Body of pancreas (tissue), 4 donors: ENCODE data around the gene C19orf25. TPM values are rescaled to one million over a fixed set of nuclear protein-coding genes. Genes with fewer than 3 reads are reported as not detected.

Experiments used
- ATAC-seq: fragments of 150-250 bp; one replicate; pipeline ENCODE4 v1.9.1; 2016
- DNase-seq, 4 donors: peaks; one replicate each; pipeline ENCODE4 v3.0.0-alpha.2; 2019
- H3K27ac ChIP-seq, 4 donors: fragments of 200-600 bp; sonication (generic); 1 replicate in 3 of 4; 2 replicates in 1 of 4; pipeline versions ENCODE4 v1.5.1 to v1.6.1; 2016 to 2019; ENCODE audit warnings: mild to moderate bottlenecking in 1 of 4, mixed read lengths in 1 of 4, moderate library complexity in 1 of 4
- H3K27me3 ChIP-seq, 2 donors: fragments of 200-600 bp; sonication (generic); one replicate each; pipeline ENCODE4 v1.6.0; 2016; ENCODE audit warnings: mild to moderate bottlenecking in 1 of 2
- H3K36me3 ChIP-seq, 2 donors: fragments of 200-600 bp; sonication (generic); replicated peaks in 1 of 2; 2 replicates each; pipeline ENCODE4 v1.5.1; 2016; ENCODE audit warnings: low read depth in 2 of 2; ENCODE audit not compliant: insufficient read depth in 1 of 2
- H3K4me1 ChIP-seq: fragments of 200-600 bp; sonication (generic); one replicate; pipeline ENCODE4 v1.6.0; 2016
- H3K4me3 ChIP-seq, 2 donors: fragments of 200-600 bp; sonication (generic); 1 replicate in 1 of 2; 2 replicates in 1 of 2; pipeline ENCODE4 v1.5.1; 2016 to 2019
- H3K9me3 ChIP-seq, 3 donors: fragments of 200-600 bp; sonication (generic); 1 replicate in 2 of 3; 2 replicates in 1 of 3; pipeline ENCODE4 v1.5.1; 2016
- POLR2A ChIP-seq, 3 donors: fragments of 450-650 bp; IDR thresholded peaks; one replicate each; pipeline ENCODE4 v1.6.1; 2016; ENCODE audit warnings: antibody characterized with exemption in 3 of 3, mild to moderate bottlenecking in 2 of 3
- WGBS, 2 donors: methylation state at CpG; one replicate each; pipeline ENCODE4 v1.1.5; 2017; 5-methylcytosine and 5-hydroxymethylcytosine counted together
- intact Hi-C: fragments of 100-400 bp; cut with DNase I; formaldehyde crosslinking; loops from one replicate; pipeline ENCODE4 v1.15.1; 2023
- total RNA-seq, 2 donors: library from RNA; depleted of rRNA; stranded (reverse); fragments of >200 nt; gene quantifications; one replicate each; pipeline ENCODE4 v1.1.0, GENCODE V29; 2016
- TF ChIP-seq, protein P1 (sequence below), 7 experiments: fragments of 450-650 bp in 4 of 7; fragments of 200-600 bp in 3 of 7; sonication (generic) in 3 of 7; IDR thresholded peaks; one replicate each; pipeline ENCODE4 v1.5.1; 2016 to 2019; ENCODE audit warnings: antibody characterized with exemption in 7 of 7

Gene C19orf25
- total RNA-seq, 2 donors from 2014 or later, result 26.7 to 31.4 TPM

DNA sequence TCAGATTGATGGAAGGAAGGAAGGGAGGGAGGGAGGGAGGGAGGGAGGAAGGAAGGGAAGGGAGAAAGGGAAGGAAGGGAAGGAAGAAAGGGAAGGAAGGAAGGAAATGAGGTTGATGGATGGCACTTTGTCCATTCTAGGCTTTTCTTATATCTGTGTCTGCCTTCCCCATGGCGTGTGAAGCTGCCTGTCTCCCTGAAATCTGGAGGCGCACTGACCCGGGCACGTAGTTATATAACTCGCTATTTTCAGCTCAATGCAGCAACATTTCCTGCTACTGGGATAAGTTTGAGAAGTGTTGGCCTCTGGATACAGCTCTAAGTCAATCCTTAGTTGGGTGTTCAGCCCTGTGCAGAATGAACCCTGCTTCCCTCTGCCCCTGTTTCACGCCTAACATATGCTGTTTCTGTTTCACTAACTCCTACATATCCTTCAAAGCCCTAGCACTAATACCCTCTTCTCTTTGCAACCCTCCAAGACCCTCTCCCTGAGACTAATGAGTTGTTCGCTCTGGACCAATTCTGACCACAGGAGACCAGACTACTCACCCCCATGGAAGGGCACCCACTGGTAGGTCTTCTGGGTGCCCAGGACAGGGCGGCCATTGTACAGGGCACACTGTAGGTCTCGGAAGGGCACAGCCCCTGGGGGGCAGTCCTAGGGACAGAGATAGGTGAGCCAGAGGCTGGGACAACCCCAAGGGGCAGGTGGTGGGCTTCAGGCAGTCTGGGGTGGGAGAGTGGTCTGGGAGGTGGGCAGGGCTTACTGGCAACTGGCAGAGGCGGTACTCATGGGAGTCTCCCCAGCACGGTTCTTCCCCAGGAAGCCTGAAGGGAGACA is 30.8 kb upstream of the C19orf25 start:
- Histone ChIP-seq H3K27me3 (peaks cover 0 to 21% of the 10 kb centered on the region in 2 donors), H3K27ac (no peak overlapping the region), H3K9me3 (no peaks in the 10 kb centered on the region), H3K4me3 (no peak overlapping the region), H3K4me1 (peaks cover 24% of the 10 kb centered on the region), H3K36me3 (no peaks in the 10 kb centered on the region)
- no peak for DNase-seq
- TF ChIP-seq, protein P1, sequence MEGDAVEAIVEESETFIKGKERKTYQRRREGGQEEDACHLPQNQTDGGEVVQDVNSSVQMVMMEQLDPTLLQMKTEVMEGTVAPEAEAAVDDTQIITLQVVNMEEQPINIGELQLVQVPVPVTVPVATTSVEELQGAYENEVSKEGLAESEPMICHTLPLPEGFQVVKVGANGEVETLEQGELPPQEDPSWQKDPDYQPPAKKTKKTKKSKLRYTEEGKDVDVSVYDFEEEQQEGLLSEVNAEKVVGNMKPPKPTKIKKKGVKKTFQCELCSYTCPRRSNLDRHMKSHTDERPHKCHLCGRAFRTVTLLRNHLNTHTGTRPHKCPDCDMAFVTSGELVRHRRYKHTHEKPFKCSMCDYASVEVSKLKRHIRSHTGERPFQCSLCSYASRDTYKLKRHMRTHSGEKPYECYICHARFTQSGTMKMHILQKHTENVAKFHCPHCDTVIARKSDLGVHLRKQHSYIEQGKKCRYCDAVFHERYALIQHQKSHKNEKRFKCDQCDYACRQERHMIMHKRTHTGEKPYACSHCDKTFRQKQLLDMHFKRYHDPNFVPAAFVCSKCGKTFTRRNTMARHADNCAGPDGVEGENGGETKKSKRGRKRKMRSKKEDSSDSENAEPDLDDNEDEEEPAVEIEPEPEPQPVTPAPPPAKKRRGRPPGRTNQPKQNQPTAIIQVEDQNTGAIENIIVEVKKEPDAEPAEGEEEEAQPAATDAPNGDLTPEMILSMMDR (IDR thresholded peaks at IDR 0.05), result no peak
- TF ChIP-seq POLR2A (IDR thresholded peaks at IDR 0.05), result no peak
- intact Hi-C loops, result loop anchor here (10.0 kb wide), 1 partner anchor 225 kb away; the partner anchor contains the start of gene EFNA2
- ATAC-seq, result no peak
- WGBS, 2 donors, result 62 to 67% methylated on average over 11 of the region's 11 CpGs

DNA sequence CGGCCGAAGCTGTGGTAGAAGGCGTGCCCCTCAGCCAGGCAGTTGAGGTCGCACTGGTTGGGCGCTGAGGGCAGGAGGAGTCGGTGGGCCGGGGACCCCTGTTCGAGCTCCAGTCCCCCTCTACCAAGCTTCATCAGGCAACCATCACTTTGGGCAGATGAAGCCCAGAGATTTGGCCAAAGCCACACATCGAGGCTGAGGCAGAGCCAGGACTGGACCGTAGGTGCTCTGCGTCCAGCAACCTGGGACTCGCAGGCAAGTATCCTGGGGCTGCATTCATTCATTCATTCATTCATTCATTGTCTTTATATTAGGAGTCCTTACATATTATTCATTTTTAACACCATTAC is 29.5 kb upstream of the C19orf25 start:
- Histone ChIP-seq H3K27ac (peak overlapping the region in 1 of 4 donors; percentile 81), H3K27me3 (peaks cover 0 to 16% of the 10 kb centered on the region in 2 donors), H3K4me1 (peaks cover 29% of the 10 kb centered on the region), H3K9me3 (no peaks in the 10 kb centered on the region), H3K4me3 (no peak overlapping the region), H3K36me3 (no peaks in the 10 kb centered on the region)
- ATAC-seq (no peak), DNase-seq (no peak)
- intact Hi-C loops, result no loop called here
- no peak for TF ChIP-seq POLR2A (IDR thresholded peaks at IDR 0.05)
- TF ChIP-seq, protein P1 (IDR thresholded peaks at IDR 0.05), result no peak
- 30 to 66% methylated on average over 7 to 12 of the region's 12 CpGs for WGBS, 2 donors

DNA sequence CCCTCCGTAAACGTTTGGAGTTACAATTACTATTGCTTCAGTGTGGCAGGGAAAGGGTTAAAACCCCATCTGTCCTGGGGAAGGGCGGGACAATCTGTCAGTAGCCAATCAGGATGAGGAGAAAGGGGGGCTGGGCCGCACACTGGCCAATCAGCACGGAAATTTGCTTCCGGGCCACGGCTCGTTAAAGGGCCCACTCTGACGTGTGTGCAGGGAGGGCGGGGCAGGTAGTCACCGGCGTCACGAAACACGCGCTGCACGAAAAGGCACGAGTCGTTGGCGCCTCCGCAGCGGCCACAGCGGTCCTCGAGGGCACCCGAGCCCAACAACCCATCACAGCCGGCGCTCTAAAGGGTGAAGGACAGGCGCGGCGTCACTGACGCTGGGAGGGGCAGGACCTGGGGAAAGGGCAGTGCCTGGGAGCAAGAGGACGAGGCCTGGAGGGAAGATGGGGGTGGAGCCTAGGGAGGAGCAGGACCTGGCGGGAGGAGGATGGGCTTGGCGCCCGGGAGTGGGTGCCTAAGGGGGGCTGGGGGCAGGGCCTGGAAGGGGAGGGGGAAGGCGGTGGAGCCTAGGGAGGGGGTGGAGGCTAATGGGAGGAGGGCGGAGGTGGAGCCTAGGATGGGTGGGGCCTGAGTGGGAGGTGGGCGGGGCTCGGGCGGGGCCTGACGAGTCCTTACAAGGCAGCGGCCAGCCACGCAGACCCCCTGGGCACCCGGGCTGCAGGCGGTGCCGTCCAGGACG is 28.9 kb upstream of the C19orf25 start:
- DNase-seq (peak; percentile 91 to 94 (median 91)), ATAC-seq (peak; percentile 93)
- Histone ChIP-seq H3K9me3 (no peaks in the 10 kb centered on the region), H3K4me3 (no peak overlapping the region), H3K27me3 (peaks cover 0 to 13% of the 10 kb centered on the region in 2 donors), H3K4me1 (peaks cover 29% of the 10 kb centered on the region), H3K27ac (peak overlapping the region in 3 of 4 donors; percentile 48 to 81 (median 80)), H3K36me3 (no peaks in the 10 kb centered on the region)
- intact Hi-C loops, result no loop called here
- TF ChIP-seq, protein P1 (IDR thresholded peaks at IDR 0.05), result no peak
- TF ChIP-seq POLR2A (IDR thresholded peaks at IDR 0.05), result no peak
- 1 to 7% methylated on average over 13 to 41 of the region's 46 CpGs for WGBS, 2 donors

DNA sequence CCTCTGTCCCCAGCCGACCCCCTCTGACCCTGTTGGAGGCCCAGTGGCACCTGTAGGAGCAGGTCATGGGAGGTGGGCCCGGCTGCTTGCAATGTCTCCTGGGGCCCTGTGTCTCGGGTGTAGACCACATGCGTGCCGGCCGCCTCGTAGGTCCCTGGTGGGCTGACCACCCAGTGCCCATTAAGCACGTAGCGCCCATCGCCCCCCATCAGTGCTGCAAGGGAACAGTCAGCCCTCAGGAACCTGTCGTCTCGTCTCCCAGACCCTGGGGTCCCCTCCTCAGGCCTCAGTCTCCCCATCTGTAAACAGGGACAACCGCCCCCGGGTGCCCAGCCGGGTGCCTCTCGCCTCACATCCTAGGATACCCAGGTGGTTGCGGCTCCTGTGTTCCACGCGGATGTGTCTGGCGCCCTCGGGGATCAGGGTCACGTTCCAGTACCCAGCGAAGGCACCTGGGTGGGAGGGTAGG is 28.2 kb upstream of the C19orf25 start:
- 66 to 86% methylated on average over 6 to 23 of the region's 23 CpGs for WGBS, 2 donors
- Histone ChIP-seq H3K27me3 (peaks cover 0 to 6% of the 10 kb centered on the region in 2 donors), H3K27ac (peak overlapping the region in 2 of 4 donors; percentile 80 to 81), H3K4me1 (peaks cover 28% of the 10 kb centered on the region), H3K4me3 (no peak overlapping the region), H3K9me3 (no peaks in the 10 kb centered on the region), H3K36me3 (no peaks in the 10 kb centered on the region)
- intact Hi-C loops, result no loop called here
- TF ChIP-seq POLR2A (IDR thresholded peaks at IDR 0.05), result no peak
- TF ChIP-seq, protein P1 (IDR thresholded peaks at IDR 0.05), result no peak
- ATAC-seq, result no peak
- peak in 1 of 4 donors; percentile 12 for DNase-seq
